Esophagus squamous epithelium (tissue), 5 donors: ENCODE results near the gene GLRX5. TPM values are rescaled to one million over a fixed set of nuclear protein-coding genes. Genes with fewer than 3 reads are reported as not detected.

Experiments used
- DNase-seq: peaks from one replicate; lab custom pipeline; 2025; lab: John Stamatoyannopoulos, UW
- H3K27ac ChIP-seq, 4 donors: fragments of 200-600 bp; sonication (generic); one replicate each; pipeline ENCODE4 v1.5.1; 2016 to 2019; ENCODE audit warnings: mild to moderate bottlenecking in 1 of 4
- H3K27me3 ChIP-seq, 4 donors: fragments of 200-600 bp; sonication (generic); 1 replicate in 3 of 4; 2 replicates in 1 of 4; pipeline versions ENCODE4 v1.5.1 to v1.6.0; 2017 to 2021; ENCODE audit warnings: antibody characterized with exemption in 1 of 4
- H3K36me3 ChIP-seq, 3 donors: fragments of 200-600 bp; sonication (generic); one replicate each; pipeline ENCODE4 v1.5.1; 2016 to 2019
- H3K4me1 ChIP-seq, 3 donors: fragments of 200-600 bp; sonication (generic); one replicate each; pipeline ENCODE4 v1.5.1; 2017 to 2019
- H3K4me3 ChIP-seq, 4 donors: fragments of 200-600 bp; sonication (generic); 1 replicate in 3 of 4; 2 replicates in 1 of 4; pipeline ENCODE4 v1.5.1; 2016 to 2019; ENCODE audit warnings: mild to moderate bottlenecking in 2 of 4, moderate library complexity in 1 of 4
- H3K9me3 ChIP-seq, 3 donors: fragments of 200-600 bp; sonication (generic); one replicate each; pipeline ENCODE4 v1.5.1; 2016 to 2019
- CTCF ChIP-seq, 6 experiments: fragments of 450-650 bp in 4 of 6; fragments of 200-600 bp in 2 of 6; sonication (generic) in 2 of 6; IDR thresholded peaks; one replicate each; pipeline ENCODE4 v1.5.1; 2016 to 2019; ENCODE audit warnings: antibody characterized with exemption in 6 of 6, mild to moderate bottlenecking in 4 of 6, moderate library complexity in 4 of 6
- POLR2A ChIP-seq, 4 donors: fragments of 450-650 bp; IDR thresholded peaks; one replicate each; pipeline ENCODE4 v1.6.1; 2017; ENCODE audit warnings: antibody characterized with exemption in 4 of 4, mild to moderate bottlenecking in 4 of 4, moderate library complexity in 3 of 4
- WGBS, 2 donors: methylation state at CpG; one replicate each; pipeline ENCODE4 v1.1.5; 2018; 5-methylcytosine and 5-hydroxymethylcytosine counted together
- intact Hi-C: fragments of 100-400 bp; cut with DNase I; formaldehyde crosslinking; loops from one replicate; pipeline ENCODE4 v1.15.0; 2022
- total RNA-seq, 4 donors: library from RNA; depleted of rRNA; stranded (reverse); fragments of >200 nt; gene quantifications; one replicate each; pipeline ENCODE4 v1.1.0, GENCODE V29; 2016
- donor health status: DM: yes; HTN: yes; CAD: no.

GLRX5 gene
- total RNA-seq, 4 donors from 2014 or later: 14.4 to 40.1 (median 32.6) TPM

- Histone ChIP-seq H3K27me3 (no peaks in the 10 kb centered on the region), H3K4me1 (peaks cover 4 to 31% (median 17%) of the 10 kb centered on the region in 3 donors), H3K36me3 (peaks cover 0 to 19% (median 0%) of the 10 kb centered on the region in 3 donors), H3K4me3 (no peak overlapping the region), H3K27ac (no peak overlapping the region), H3K9me3 (no peaks in the 10 kb centered on the region)
- TF ChIP-seq CTCF (IDR thresholded peaks at IDR 0.05) (no peak), POLR2A (IDR thresholded peaks at IDR 0.05) (no peak)
- intact Hi-C loops: no loop called here
- WGBS, 2 donors: 58 to 77% methylated on average over 4 of the region's 4 CpGs
- no peak for DNase-seq
These were observed 6.5 kb downstream of the GLRX5 start for GRCh38 chr14:95541346-95541745.

DNA sequence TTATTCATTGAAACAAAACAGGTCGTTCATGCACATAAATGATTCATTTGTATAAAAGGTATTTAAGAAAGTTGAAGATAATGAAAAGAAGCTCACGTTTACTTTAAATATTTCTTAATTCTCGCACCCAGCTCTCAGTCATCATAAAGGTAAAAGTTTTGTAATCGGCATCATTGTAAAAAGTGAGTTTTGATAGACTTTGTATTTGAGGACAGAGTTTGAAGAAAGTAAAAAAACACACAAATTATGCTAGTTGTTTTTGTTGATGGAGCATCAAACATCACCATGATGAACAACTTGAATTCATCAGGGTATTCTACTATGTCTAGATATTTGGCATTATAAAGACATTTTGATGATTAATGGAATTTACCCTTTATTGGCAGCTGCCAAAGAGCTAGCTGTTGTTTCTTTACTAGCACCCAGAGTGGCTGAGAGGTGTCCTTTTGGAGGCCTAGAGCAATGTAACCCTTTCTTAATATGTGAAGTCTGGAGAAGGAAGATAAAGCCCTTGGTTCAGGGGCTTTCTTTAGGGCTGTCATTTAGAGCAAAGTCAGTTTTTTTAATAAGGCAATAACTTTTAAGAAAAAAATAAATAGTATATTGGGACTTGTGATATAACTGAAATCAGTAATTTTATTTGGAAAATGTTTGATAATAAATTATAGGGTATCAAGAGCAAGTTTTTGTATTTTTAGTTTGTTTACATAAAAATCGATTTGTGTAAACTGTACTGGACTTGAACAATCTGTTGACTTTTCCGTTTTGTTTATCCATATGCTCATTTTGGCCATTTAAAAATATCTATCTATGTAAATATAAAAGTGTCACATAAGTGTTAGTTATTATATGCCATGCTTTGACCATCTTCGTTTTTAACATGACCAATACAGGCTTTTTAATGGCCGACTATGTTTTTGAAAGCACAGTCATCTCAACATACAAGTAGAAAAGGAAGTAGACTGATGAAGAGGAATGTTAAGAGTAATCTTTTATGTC, 7.4 kb downstream of the GLRX5 start:
- Histone ChIP-seq H3K27ac (no peak overlapping the region), H3K4me3 (no peak overlapping the region), H3K36me3 (peaks cover 0 to 25% (median 0%) of the 10 kb centered on the region in 3 donors), H3K9me3 (no peaks in the 10 kb centered on the region), H3K27me3 (no peaks in the 10 kb centered on the region), H3K4me1 (peaks cover 0 to 22% (median 9%) of the 10 kb centered on the region in 3 donors)
- TF ChIP-seq CTCF (IDR thresholded peaks at IDR 0.05) (no peak), POLR2A (IDR thresholded peaks at IDR 0.05) (no peak)
- no peak for DNase-seq
- intact Hi-C loops: no loop called here
- WGBS, 2 donors: 83 to 84% methylated on average over 8 of the region's 8 CpGs

DNA sequence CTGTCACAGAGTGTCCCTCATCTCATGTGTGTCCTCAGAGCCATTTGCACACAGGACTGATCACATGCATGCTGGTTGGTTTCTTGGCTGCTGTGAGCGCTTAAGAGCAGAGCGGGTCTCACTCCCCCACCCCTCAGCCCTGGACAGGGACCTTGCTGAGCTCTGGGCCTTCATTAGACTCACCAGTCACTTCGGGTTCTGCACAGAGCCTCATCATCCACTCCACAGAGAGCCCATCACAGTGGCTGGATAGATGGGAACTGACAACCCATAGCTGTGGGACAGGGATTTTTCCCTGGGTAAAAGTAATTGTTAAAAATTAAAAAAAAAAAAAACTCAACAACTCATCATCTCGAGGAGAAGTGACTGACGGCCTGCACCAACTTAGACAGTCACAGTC, 8.2 kb downstream of the GLRX5 start:
- 78 to 92% methylated on average over 2 of the region's 5 CpGs for WGBS, 2 donors
- no peak overlapping the region for H3K27ac ChIP-seq
- no peaks in the 10 kb centered on the region for H3K9me3 ChIP-seq
- no peak for DNase-seq
- no peak overlapping the region for H3K4me3 ChIP-seq
- H3K4me1 ChIP-seq: peaks cover 0 to 14% (median 1%) of the 10 kb centered on the region in 3 donors
- intact Hi-C loops: no loop called here
- H3K27me3 ChIP-seq: no peaks in the 10 kb centered on the region
- TF ChIP-seq CTCF (IDR thresholded peaks at IDR 0.05) (no peak), POLR2A (IDR thresholded peaks at IDR 0.05) (no peak)
- H3K36me3 ChIP-seq: peaks cover 0 to 26% (median 0%) of the 10 kb centered on the region in 3 donors

DNA sequence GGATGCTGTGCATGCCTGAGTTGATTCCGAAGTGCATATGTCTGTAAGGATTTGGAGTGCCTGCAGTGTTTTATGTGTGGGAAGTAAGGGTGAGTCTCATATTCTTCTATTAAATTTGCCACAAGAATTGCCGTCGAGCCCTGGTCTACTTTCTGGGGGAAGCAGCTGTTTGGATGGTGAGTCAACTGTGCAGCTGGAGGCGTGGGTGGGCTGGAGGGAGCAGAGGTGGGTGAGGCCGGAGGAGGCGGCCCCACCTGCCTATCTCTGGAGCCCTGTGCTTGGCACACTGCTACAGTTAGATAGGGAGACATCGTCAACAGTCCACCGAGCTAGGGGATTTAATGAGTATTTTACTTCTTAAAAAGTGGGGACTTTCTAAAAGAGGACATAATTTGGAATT, 9.7 kb downstream of the GLRX5 start:
- Histone ChIP-seq H3K27me3 (no peaks in the 10 kb centered on the region), H3K27ac (no peak overlapping the region), H3K4me3 (no peak overlapping the region), H3K9me3 (no peaks in the 10 kb centered on the region), H3K4me1 (peaks cover 0 to 9% (median 0%) of the 10 kb centered on the region in 3 donors), H3K36me3 (peaks cover 0 to 29% (median 0%) of the 10 kb centered on the region in 3 donors)
- no peak for TF ChIP-seq POLR2A (IDR thresholded peaks at IDR 0.05)
- TF ChIP-seq CTCF (IDR thresholded peaks at IDR 0.05): no peak
- WGBS, 2 donors: 76 to 85% methylated on average over 8 of the region's 8 CpGs
- no peak for DNase-seq
- intact Hi-C loops: no loop called here
